K562 (cell line): ENCODE data around the gene EIF4E1B. TPM values are rescaled to one million over a fixed set of nuclear protein-coding genes. Genes with fewer than 3 reads are reported as not detected.

ENCODE experiments used
- ATAC-seq: fragments of 200-7000 bp; cut with Tn5 transposase; 3 replicates; pipeline ENCODE4 v1.9.1; 2020; ENCODE audit warnings: moderate library complexity
- BruUV-seq: library from RNA; stranded (reverse); fragments of 400-500 nt; replicated peaks from 2 replicates; lab custom pipeline; 2021; lab: Mats Ljungman, UMichigan
- CTCF ChIA-PET: fragments of 300-600 bp; formaldehyde crosslinking; extraction: SDS; loops from one replicate; lab custom pipeline; 2021; ENCODE audit warnings: low intra/inter-chr PET ratio; lab: Yijun Ruan, JAX
- POLR2A ChIA-PET: fragments of 300-600, 350-650 bp; sonication (Branson Sonifier 250); formaldehyde crosslinking; extraction: SDS; loops from one replicate; lab custom pipeline; 2021; ENCODE audit warnings: antibody characterized with exemption, inconsistent platforms; lab: Yijun Ruan, JAX
- DNase-seq, 4 experiments: peaks; one replicate each; pipeline versions ENCODE4 v3.0.0 to v3.0.0-alpha.2; 2011 to 2018; ENCODE audit warnings: low spot score in 3 of 4, mixed read lengths in 3 of 4; ENCODE audit errors: extremely low read depth in 1 of 4
- FAIRE-seq: peaks from 2 replicates; lab custom pipeline; 2011; peaks lifted over from hg19 to GRCh38; lab: Jason Lieb, UNC
- H2AFZ ChIP-seq: 2 replicates; pipeline ENCODE4 v1.6.0; 2011; ENCODE audit warnings: low read depth, low read length, control low read depth, inconsistent platforms
- H3K27ac ChIP-seq: fragments of 200-600 bp; 3 replicates; pipeline ENCODE4 v1.8.0; 2011; ENCODE audit warnings: low read depth, mild to moderate bottlenecking, control low read depth, inconsistent platforms, low read length, moderate library complexity, mixed read lengths; ENCODE audit errors: extremely low read depth
- H3K27me3 ChIP-seq, 2 experiments: fragments of 300-600 bp in 1 of 2; 2 replicates in 1 of 2; 3 replicates in 1 of 2; pipeline versions ENCODE4 v1.6.0 to v1.8.0; 2011; ENCODE audit warnings: inconsistent platforms in 2 of 2, low read length in 2 of 2, mild to moderate bottlenecking in 1 of 2, mixed read lengths in 1 of 2, moderate library complexity in 1 of 2; ENCODE audit not compliant: control insufficient read depth in 2 of 2, insufficient read depth in 2 of 2
- H3K36me3 ChIP-seq: fragments of 300-600 bp; 3 replicates; pipeline ENCODE4 v1.8.0; 2011; ENCODE audit warnings: mild to moderate bottlenecking, low read length, inconsistent platforms; ENCODE audit not compliant: control insufficient read depth, insufficient read depth
- H3K4me1 ChIP-seq, 2 experiments: fragments of 200-600 bp in 1 of 2; replicated peaks in 1 of 2; 2 replicates in 1 of 2; 3 replicates in 1 of 2; pipeline versions ENCODE4 v1.5.1 to v1.8.0; 2011; ENCODE audit warnings: inconsistent platforms in 2 of 2, low read length in 2 of 2, mild to moderate bottlenecking in 1 of 2, mixed read lengths in 1 of 2, moderate library complexity in 1 of 2; ENCODE audit not compliant: control insufficient read depth in 2 of 2, insufficient read depth in 2 of 2
- H3K4me2 ChIP-seq: 2 replicates; pipeline ENCODE4 v1.6.1; 2011; ENCODE audit warnings: low read length, control low read depth, inconsistent platforms, mixed read lengths; ENCODE audit not compliant: insufficient read depth
- H3K4me3 ChIP-seq: fragments of 200-600 bp; sonication (generic), shearing (Covaris generic); 2 replicates; pipeline ENCODE4 v1.5.1; 2016; ENCODE audit warnings: control low read depth, inconsistent platforms
- H3K79me2 ChIP-seq: fragments of 200-600 bp; 3 replicates; pipeline ENCODE4 v1.8.0; 2011; ENCODE audit warnings: low read length, inconsistent platforms; ENCODE audit not compliant: control insufficient read depth, insufficient read depth
- H3K9ac ChIP-seq, 2 experiments: 2 replicates each; pipeline versions ENCODE4 v1.6.0 to v1.6.1; 2011; ENCODE audit warnings: low read depth in 2 of 2, low read length in 2 of 2, control low read depth in 1 of 2, inconsistent platforms in 1 of 2, mild to moderate bottlenecking in 1 of 2, mixed read lengths in 1 of 2; ENCODE audit not compliant: insufficient read depth in 1 of 2
- H3K9me1 ChIP-seq: one replicate; pipeline ENCODE4 v1.6.0; 2011; ENCODE audit warnings: inconsistent platforms, mild to moderate bottlenecking, low read length, moderate library complexity; ENCODE audit not compliant: control insufficient read depth, insufficient read depth
- H3K9me3 ChIP-seq: replicated peaks from 2 replicates; pipeline ENCODE4 v1.5.1; 2011; ENCODE audit warnings: low read depth, low read length, inconsistent platforms; ENCODE audit not compliant: control insufficient read depth, insufficient read depth
- H4K20me1 ChIP-seq: replicated peaks from 2 replicates; pipeline ENCODE4 v1.6.1; 2011; ENCODE audit warnings: low read length, inconsistent platforms, mixed read lengths; ENCODE audit not compliant: control insufficient read depth, insufficient read depth
- C11orf30 ChIP-seq: fragments of 450-650 bp; IDR thresholded peaks from 2 replicates; pipeline ENCODE4 v1.6.1; 2016; ENCODE audit warnings: low read depth, mild to moderate bottlenecking
- CBX2 ChIP-seq: fragments of 200-600 bp; sonication (generic); IDR thresholded peaks from one replicate; pipeline ENCODE4 v1.6.1; 2012; ENCODE audit warnings: mild to moderate bottlenecking, low read length, inconsistent platforms; ENCODE audit not compliant: insufficient read depth, poor library complexity, severe bottlenecking
- HNRNPH1 ChIP-seq: fragments of 200-400 bp; formaldehyde crosslinking; optimal IDR thresholded peaks from 2 replicates; pipeline ENCODE3; 2017; ENCODE audit warnings: low read depth, mild to moderate bottlenecking, low read length, moderate library complexity
- MITF ChIP-seq: IDR thresholded peaks from 2 replicates; pipeline ENCODE4 v1.6.1; 2014; ENCODE audit warnings: antibody characterized with exemption
- NCOA6 ChIP-seq: fragments of 450-650 bp; IDR thresholded peaks from 2 replicates; pipeline ENCODE4 v1.6.1; 2017; ENCODE audit warnings: mild to moderate bottlenecking
- PTRF ChIP-seq: fragments of 450-650 bp; IDR thresholded peaks from 2 replicates; pipeline ENCODE4 v1.6.1; 2016; ENCODE audit warnings: mild to moderate bottlenecking, missing genetic modification characterization, missing compliant biosample characterization
- SFPQ ChIP-seq: fragments of 200-400 bp; formaldehyde crosslinking; IDR thresholded peaks from 2 replicates; pipeline ENCODE4 v1.6.1; 2017; ENCODE audit warnings: mild to moderate bottlenecking, low read depth, low read length, moderate library complexity
- TOE1 ChIP-seq, 2 experiments: fragments of 450-650 bp in 1 of 2; sonication (generic) in 1 of 2; formaldehyde crosslinking in 1 of 2; IDR thresholded peaks; 2 replicates each; pipeline versions ENCODE4 v1.7.1 to v1.8.0; 2016 to 2022; ENCODE audit warnings: borderline replicate concordance in 2 of 2, mild to moderate bottlenecking in 2 of 2, antibody characterized with exemption in 1 of 2, inconsistent platforms in 1 of 2, low read depth in 1 of 2, missing genetic modification reagents in 1 of 2, moderate library complexity in 1 of 2
- YY1 ChIP-seq, 3 experiments: IDR thresholded peaks; 2 replicates each; pipeline ENCODE4 v1.6.1; 2011; ENCODE audit warnings: low read length in 2 of 3, mild to moderate bottlenecking in 2 of 3, moderate library complexity in 2 of 3, borderline replicate concordance in 1 of 3, control low read depth in 1 of 3, low read depth in 1 of 3; ENCODE audit not compliant: insufficient read depth in 3 of 3, insufficient replicate concordance in 2 of 3, control insufficient read depth in 1 of 3, insufficient read length in 1 of 3; ENCODE audit errors: extremely low read depth in 1 of 3
- ZKSCAN3 ChIP-seq: fragments of 250-450 bp; sonication (Bioruptor Pico); IDR thresholded peaks from 2 replicates; pipeline ENCODE4 v1.4.0; 2020
- ZNF12 ChIP-seq: sonication (generic); formaldehyde crosslinking; IDR thresholded peaks from 2 replicates; pipeline ENCODE4 v1.4.0; 2020; ENCODE audit warnings: mild to moderate bottlenecking, missing genetic modification reagents
- ZNF655 ChIP-seq: fragments of 250-450 bp; sonication (Bioruptor Pico); IDR thresholded peaks from 2 replicates; pipeline ENCODE4 v1.5.0; 2021
- WGBS: fragments of 100-300 bp; shearing (Covaris generic); methylation state at CpG from one replicate; pipeline ENCODE4 v1.1.6; 2016; ENCODE audit warnings: low coverage, mixed read lengths; ENCODE audit not compliant: insufficient coverage; ENCODE audit errors: missing lambda C conversion rate; 5-methylcytosine and 5-hydroxymethylcytosine counted together
- in situ Hi-C: fragments of 300-500 bp; cut with MboI; formaldehyde crosslinking; loops from 4 replicates; pipeline ENCODE4 v1.15.0; 2018; ENCODE audit warnings: inconsistent platforms, mixed read lengths
- intact Hi-C: fragments of 100-400 bp; cut with micrococcal nuclease; formaldehyde crosslinking; loops from 2 replicates; pipeline ENCODE4 v1.14.2; 2022
- polyA plus RNA-seq, 8 experiments: library from polyadenylated mRNA; depleted of rRNA in 4 of 8; stranded (reverse) in 5 of 8; unstranded in 3 of 8; fragments of >200 nt; fragmentation: Nextera tagmentation in 2 of 8; fragmentation: Illumina TruSeq in 1 of 8; extraction: Ambion mirVana in 2 of 8; extraction: Trizol in 1 of 8; gene quantifications; 2 replicates each; pipeline versions ENCODE4 v1.2.1 to v1.2.3, GENCODE V29; 2011 to 2014; ENCODE audit warnings: inconsistent platforms in 1 of 8, missing spikeins in 1 of 8
- total RNA-seq, 7 experiments: library from RNA; depleted of rRNA in 6 of 7; stranded (reverse); fragments of >200 nt in 6 of 7; fragmentation: Illumina TruSeq in 2 of 7; extraction: Trizol in 2 of 7; gene quantifications; 2 replicates each; pipeline versions ENCODE4 v1.2.1 to v1.2.3, GENCODE V29; 2011 to 2021; ENCODE audit warnings: low replicate concordance in 1 of 7

EIF4E1B gene
- total and polyA plus RNA-seq, 9 of the 15 experiments (the other 6 are each of a cell fraction or from before 2014, with no cell fraction given) = not detected

- no peaks in the 10 kb centered on the region for H3K9me1 ChIP-seq
- intact Hi-C loops = no loop called here
- H3K4me3 ChIP-seq = no peak overlapping the region
- CTCF ChIA-PET = no interaction called here
- H3K79me2 ChIP-seq = no peaks in the 10 kb centered on the region
- H3K9me3 ChIP-seq = peaks cover 13% of the 10 kb centered on the region
- H3K27ac ChIP-seq = no peak overlapping the region
- no peak for DNase-seq
- H3K27me3 ChIP-seq = peaks cover 9 to 50% of the 10 kb centered on the region in 2 experiments; a peak in 4 of 5 replicates
- H4K20me1 ChIP-seq = no peaks in the 10 kb centered on the region
- no peak overlapping the region for H3K9ac ChIP-seq
- no TSS peak for BruUV-seq
- H3K4me1 ChIP-seq = peaks cover 0 to 8% of the 10 kb centered on the region in 2 experiments; a peak in 1 of 5 replicates
- H3K36me3 ChIP-seq = no peaks in the 10 kb centered on the region
- 11% methylated on average over 6 of the region's 7 CpGs for WGBS
- H2AFZ ChIP-seq = no peak overlapping the region
- TF ChIP-seq TOE1 (IDR thresholded peaks at IDR 0.05; ENCODE audit: borderline replicate concordance) (no peak), TOE1 (CRISPR knock-in tag; IDR thresholded peaks at IDR 0.05; ENCODE audit: borderline replicate concordance, low read depth) (no peak), NCOA6 (no peak), C11orf30 (no peak), HNRNPH1 (no peak), ZKSCAN3 (CRISPR knock-in tag) (no peak), ZNF655 (no peak), ZNF12 (CRISPR knock-in tag) (no peak), PTRF (tag) (no peak), CBX2 (no peak), MITF (no peak), SFPQ (no peak), YY1 (IDR thresholded peaks at IDR 0.05; ENCODE audit: borderline replicate concordance in 1 of 3, control insufficient read depth in 1 of 3, extremely low read depth in 1 of 3, insufficient read depth in 3 of 3, insufficient read length in 1 of 3, insufficient replicate concordance in 2 of 3, low read depth in 1 of 3, low read length in 2 of 3) (no peak)
- TF ChIP-seq, all 486 proteins: peak for 0
- H3K4me2 ChIP-seq = no peak overlapping the region
- POLR2A ChIA-PET = interaction anchor here (1.0 kb wide), 1 partner anchor 19 kb away, joined by 5 read pairs; no protein-coding TSS in a partner anchor
- FAIRE-seq (no peak), ATAC-seq (no peak)
- in situ Hi-C loops = loop anchor here (25.0 kb wide), 1 partner anchor 850 kb away; no protein-coding TSS in a partner anchor
Observed at GRCh38 chr5:176587398-176587797, 43.1 kb upstream of the EIF4E1B start.
